HG02885 (cell line): ENCODE data around the gene ARPC4.
"Not testable (repeated sequence)": the region's sequence is repeated elsewhere in the genome, so short reads cannot be mapped to it uniquely, and the experiment has no call there.

Source experiments
- ATAC-seq: cut with Tn5 transposase; IDR thresholded peaks from one replicate; pipeline ENCODE4 v1.9.1; 2021; ENCODE audit warnings: mild to moderate bottlenecking; ENCODE audit not compliant: unreplicated experiment, poor library complexity

The ARPC4 gene

GRCh38 chr3:9769426-9770275 is 23.2 kb upstream of the ARPC4 start, which contains the start of gene CAMK1:
Gene CAMK1, minus strand, starts transcription at chr3:9769947. Its CDS starts 2,198 bp downstream, at chr3:9767749.
- peak; percentile 89 for ATAC-seq

GRCh38 chr3:9770276-9770812 is 22.5 kb upstream of the ARPC4 start:
- no peak for ATAC-seq

- not testable (repeated sequence) for ATAC-seq
These were observed 21.9 kb upstream of the ARPC4 start for GRCh38 chr3:9771007-9771406.

- ATAC-seq: no peak
These were observed 15.8 kb upstream of the ARPC4 start for GRCh38 chr3:9776896-9777693.

GRCh38 chr3:9777694-9778021 is 15.2 kb upstream of the ARPC4 start:
- no peak for ATAC-seq

GRCh38 chr3:9778143-9779074 is 14.5 kb upstream of the ARPC4 start:
- ATAC-seq: no peak

- no peak for ATAC-seq
These were observed 13.7 kb upstream of the ARPC4 start for GRCh38 chr3:9779075-9779593.

- ATAC-seq: peak; percentile 64
These were observed 13.0 kb upstream of the ARPC4 start for GRCh38 chr3:9779721-9780457.

- ATAC-seq: no peak
These were observed 12.4 kb upstream of the ARPC4 start for GRCh38 chr3:9780458-9780812.

- no peak for ATAC-seq
These were observed 12.0 kb upstream of the ARPC4 start for GRCh38 chr3:9780910-9781309.

GRCh38 chr3:9781551-9781950 is 11.3 kb upstream of the ARPC4 start:
- ATAC-seq: no peak

GRCh38 chr3:9781978-9782603 is 10.8 kb upstream of the ARPC4 start:
- ATAC-seq: no peak

GRCh38 chr3:9782770-9783169 is 10.1 kb upstream of the ARPC4 start:
- no peak for ATAC-seq

GRCh38 chr3:9783954-9784353 is 8.9 kb upstream of the ARPC4 start:
- ATAC-seq: no peak

GRCh38 chr3:9784965-9785364 is 7.9 kb upstream of the ARPC4 start:
- ATAC-seq: no peak

- ATAC-seq: no peak
These were observed 7.3 kb upstream of the ARPC4 start for GRCh38 chr3:9785602-9786001.

GRCh38 chr3:9786209-9786739 is 6.6 kb upstream of the ARPC4 start:
- ATAC-seq: no peak

- no peak for ATAC-seq
These were observed 5.8 kb upstream of the ARPC4 start for GRCh38 chr3:9786825-9787669.
